H4 (cell line): ENCODE results near the gene OSBPL6. TPM values are rescaled to one million over a fixed set of nuclear protein-coding genes. Genes with fewer than 3 reads are reported as not detected.
"Not testable (repeated sequence)": the region's sequence is repeated elsewhere in the genome, so short reads cannot be mapped to it uniquely, and the experiment has no call there.

Source experiments
- DNase-seq: peaks from one replicate; pipeline ENCODE4 v3.0.0-alpha.2; 2015; ENCODE audit warnings: low spot score
- total RNA-seq: library from RNA; depleted of rRNA; stranded (reverse); fragments of >200 nt; shearing (Covaris generic); gene quantifications from 2 replicates; pipeline ENCODE4 v1.2.3, GENCODE V29; 2014

OSBPL6 gene
- total RNA-seq, 1 experiment from 2014 or later, result 10.1 TPM

DNA sequence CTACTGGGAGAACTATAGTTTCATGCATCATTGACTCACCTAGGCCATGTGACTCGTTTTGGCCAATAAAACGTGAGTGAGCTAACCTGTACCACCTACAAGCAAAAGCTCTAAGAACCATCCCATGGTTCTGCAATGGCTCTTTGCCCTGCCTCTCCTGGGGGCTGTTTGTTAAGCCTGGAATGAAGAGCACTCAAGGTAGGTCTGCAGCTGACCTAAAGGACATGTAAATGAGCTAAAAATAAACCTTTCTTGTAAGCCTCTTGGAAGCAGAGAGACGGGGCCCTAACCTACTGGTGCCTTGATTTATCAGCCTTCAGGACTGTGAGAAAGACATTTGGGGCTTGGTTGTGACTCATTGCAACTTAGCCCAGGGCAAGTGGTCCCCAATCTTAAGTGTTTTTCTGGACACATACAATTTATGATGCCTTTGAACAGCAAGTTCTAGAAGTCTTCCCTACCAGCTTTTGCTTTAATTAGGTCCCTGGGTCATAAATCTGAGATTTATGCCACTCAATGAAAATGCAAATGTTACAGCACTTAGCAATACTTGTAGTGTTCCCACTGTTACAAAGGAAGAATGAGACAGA lies 107.4 kb downstream of the OSBPL6 start:
- no peak for DNase-seq

GRCh38 chr2:178304333-178304732 lies 110.0 kb downstream of the OSBPL6 start:
- DNase-seq, result no peak

GRCh38 chr2:178306352-178307073 lies 112.2 kb downstream of the OSBPL6 start:
- DNase-seq, result peak; percentile 21

DNA sequence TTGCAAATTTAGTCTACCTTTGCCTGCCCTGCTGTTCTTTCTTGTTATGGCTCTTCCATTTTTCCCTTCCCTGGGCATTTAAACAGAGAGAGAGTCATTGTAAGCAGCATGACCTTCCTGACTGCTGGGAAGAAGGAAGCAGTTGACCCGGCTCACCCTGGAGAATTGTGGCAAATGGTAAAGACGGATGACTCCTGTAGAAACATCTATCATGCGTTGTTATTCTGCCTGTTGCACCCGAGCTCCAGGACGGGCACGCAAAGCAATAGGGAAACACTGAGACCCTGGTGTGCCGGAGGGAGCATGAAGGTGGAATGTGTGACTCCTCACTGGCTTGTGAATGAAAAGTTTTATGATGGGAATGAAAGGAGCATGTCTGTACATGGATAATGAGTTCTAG lies 113.3 kb downstream of the OSBPL6 start:
- DNase-seq, result no peak

GRCh38 chr2:178309541-178309940 lies 115.2 kb downstream of the OSBPL6 start:
- DNase-seq, result no peak

DNA sequence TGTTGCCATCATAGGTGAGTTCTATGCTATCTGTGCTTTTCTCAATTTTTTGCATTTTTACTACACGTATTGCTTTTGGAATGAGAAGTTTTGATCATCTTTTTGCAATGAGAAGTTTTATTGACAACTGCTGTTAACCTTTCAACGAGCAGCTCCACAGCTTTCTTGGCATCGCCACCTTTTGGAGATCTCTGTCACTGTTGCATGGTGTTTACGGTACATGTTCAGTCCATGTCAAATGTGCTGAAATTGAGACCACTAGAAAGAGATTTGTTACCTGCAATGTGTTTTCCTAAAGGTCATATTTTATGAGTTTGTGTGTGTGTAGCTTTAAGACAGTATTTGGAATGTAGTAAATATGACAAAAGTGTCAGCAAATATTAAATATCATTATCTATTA lies 120.8 kb downstream of the OSBPL6 start:
- no peak for DNase-seq

GRCh38 chr2:178315488-178315948 lies 121.2 kb downstream of the OSBPL6 start:
- no peak for DNase-seq

DNA sequence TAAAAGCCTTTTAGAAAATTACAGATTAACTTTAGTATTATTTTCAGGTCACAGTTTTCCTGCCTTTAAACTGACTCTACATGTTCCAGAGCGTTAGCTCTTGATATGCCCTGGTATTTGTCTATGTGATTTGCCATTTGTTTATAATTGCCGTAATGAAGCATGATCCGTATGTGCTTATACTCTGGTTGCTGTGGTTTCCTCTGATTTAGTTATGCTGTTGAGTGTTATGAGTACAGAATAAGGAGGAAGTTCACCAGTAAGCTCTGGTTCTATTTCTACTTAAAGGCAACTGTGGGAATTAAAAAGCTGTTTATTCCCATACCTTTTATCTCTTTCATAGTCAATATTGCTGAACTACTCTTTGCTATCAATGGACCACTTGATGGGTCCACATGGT lies 123.5 kb downstream of the OSBPL6 start:
- DNase-seq, result no peak

DNA sequence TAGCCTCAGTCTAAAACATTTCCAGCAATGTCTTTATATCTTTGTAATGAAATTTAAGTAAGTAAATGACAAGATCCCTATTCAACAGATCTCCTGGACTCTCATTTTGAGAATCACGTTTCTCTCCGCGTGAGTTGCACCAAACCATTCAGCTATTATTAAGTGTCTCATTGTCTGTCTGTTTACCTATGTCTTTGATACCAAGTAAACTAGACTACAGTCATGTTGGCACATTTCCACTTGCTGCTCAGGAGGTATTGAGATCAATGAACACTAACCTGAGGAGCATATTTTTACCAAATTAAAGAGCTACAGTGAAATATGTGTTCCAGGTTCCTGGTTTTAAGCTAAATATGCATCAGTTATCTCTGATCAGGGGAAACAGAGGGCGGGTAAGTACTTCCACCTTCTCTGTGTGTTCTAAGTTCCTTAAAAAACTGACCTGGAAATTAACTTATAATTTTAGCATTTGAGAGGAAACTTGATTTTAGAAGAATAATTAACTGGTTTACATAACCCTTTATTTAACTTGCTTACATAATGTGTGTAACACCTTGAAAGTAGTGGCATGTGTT lies 125.8 kb downstream of the OSBPL6 start:
- no peak for DNase-seq

GRCh38 chr2:178322068-178322467 lies 127.8 kb downstream of the OSBPL6 start:
- no peak for DNase-seq

DNA sequence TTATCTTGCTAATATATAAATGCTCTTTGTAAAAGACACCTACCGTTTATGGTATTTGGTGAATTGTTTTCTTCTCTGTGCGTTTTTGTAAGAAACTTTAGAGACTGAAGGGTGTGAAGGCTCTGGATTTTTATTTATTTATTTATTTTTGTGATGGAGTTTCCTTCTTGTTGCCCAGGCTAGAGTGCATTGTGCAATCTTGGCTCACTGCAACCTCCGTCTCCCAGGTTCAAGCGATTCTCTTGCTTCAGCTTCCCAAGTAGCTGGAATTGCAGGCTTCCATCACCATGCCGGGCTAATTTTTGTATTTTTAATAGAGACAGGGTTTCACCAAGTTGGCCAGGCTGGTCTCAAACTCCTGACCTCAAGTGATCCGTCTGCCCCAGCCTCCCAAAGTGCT lies 129.0 kb downstream of the OSBPL6 start:
- DNase-seq, result not testable (repeated sequence)

DNA sequence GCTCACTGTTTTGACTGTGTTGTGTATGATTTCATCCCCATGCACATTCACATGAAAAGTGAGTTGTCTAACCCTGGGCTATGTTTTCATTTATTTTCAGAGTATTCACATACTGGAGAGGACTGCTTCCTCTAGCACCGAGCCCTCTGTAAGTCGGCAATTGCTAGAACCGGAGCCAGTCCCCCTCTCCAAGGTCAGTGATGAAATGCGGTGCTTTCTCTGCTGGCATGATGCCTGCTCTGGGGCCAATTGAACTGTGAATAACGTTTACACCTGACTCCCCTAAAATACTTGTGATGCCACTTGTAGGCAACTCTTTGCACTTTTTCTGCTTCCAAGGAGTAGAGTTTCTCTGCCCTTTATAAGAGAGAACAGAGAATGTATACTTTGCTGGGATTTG lies 129.8 kb downstream of the OSBPL6 start:
- DNase-seq, result no peak

DNA sequence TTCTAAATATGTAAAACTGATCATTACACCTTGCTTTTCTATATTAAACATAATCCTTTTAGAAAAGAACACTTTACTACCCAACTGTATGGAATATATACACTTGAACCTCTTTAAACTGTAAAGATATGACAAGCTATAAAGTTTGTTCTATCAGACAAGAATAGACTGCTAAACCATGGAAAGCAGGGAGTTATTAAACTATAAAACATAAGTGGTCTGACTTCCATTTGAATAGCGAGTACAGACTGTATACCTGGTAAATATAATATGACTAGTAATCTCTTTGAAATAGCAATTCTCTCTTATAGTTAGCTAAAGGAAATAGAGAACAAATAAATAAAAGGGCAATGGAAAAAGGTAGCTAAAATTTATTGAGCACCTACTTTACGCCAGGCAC lies 131.0 kb downstream of the OSBPL6 start:
- DNase-seq, result no peak

DNA sequence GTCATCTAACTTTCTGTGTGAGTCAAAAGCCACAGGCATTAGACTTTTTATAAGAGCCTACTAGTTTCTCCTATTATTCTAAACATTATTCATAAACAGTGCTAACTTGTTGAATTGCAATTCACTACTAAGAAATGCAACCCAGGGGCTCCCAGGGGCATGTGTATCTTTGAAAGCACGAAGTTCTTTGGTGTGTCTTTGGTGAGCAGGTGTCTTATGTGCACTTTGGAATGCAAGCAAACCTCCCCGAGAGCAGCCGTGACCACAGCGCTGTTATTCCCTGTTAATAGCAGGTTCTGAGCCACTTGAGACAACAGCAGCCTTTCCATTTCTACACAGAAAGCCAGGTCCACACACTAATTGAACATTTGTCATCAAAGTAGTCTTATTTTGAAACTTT lies 133.2 kb downstream of the OSBPL6 start:
- no peak for DNase-seq

DNA sequence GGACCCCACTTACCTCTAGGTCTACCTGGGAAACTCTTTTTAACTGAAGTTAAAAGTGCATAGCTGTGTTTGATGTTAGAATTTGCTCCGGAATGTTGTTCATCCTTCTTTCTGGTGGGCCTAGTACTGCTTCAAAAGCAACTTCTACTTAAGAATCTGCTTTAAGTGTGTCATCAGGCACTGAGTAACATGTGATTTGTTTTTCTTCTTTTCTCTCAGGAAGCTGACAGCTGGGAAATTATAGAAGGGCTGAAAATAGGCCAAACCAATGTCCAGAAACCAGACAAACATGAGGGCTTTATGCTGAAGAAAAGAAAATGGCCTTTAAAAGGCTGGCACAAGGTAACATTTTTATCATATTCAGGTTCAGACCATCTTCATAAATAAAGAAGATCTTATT lies 133.7 kb downstream of the OSBPL6 start:
- DNase-seq, result no peak

GRCh38 chr2:178330175-178331017 lies 136.1 kb downstream of the OSBPL6 start:
- DNase-seq, result no peak

DNA sequence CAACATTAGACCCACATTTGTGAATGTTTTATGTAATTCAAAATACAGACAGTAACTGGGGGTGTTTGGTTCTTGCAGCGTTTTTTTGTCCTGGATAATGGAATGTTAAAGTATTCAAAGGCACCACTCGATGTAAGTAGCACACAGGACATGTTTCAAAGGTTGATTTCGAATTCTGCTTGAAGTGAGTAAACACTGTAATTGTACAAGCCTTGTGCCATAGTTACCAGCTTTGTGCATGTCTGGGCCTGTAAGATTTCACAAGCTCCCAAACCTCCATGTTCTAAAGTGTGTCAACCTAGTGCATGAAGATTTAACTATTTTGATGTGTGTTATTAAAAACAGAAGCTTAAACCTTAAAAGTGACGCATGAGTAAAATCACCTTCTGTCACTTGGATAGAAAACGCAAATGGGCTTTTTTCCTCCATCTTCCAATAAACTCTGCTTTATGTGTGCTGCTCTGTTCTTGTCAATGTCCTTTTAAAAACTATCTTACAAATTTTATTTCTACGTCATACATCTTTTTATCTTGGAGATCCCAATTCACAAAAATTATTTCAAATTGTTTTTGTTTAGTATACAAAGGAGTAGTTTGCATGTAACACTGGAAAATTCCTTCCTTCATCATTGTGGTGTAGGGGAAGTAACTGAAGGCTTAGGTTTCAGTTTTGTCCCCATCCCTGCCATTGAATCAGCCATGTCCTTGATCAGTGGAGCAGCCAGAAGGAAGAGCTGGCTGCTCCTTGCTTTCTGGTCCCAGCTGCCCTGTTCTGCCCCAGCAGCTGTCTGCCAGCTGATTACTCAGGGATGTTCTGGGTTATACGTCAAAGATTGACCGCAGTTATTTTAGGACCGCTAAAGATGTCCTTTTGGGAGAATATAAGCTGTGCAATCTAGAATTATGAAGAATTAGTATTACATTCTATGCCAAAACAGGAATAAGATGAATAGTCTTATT lies 137.4 kb downstream of the OSBPL6 start:
- no peak for DNase-seq

- no peak for DNase-seq
These were observed 139.5 kb downstream of the OSBPL6 start for GRCh38 chr2:178333851-178334250.

- no peak for DNase-seq
These were observed 140.9 kb downstream of the OSBPL6 start for GRCh38 chr2:178335230-178335629.

GRCh38 chr2:178344121-178344520 lies 149.8 kb downstream of the OSBPL6 start:
- no peak for DNase-seq

DNA sequence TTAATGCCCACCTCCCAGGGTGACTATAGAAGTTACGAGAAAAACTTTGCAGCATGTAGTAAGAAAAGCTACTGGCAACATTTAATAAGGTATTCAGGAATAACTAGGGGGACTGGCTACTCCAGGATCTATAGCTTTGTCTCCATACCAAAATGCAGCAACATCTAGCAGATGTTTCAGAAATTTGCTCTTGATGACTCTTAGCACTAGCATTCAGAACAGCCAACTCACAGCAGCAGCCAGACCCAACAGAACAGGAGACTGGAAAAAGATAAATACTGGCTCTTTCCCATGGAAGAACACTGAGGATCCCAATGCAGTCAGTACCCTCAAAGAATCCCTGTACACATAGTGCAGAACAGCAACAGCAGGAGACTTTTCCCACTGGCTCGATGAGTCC lies 151.6 kb downstream of the OSBPL6 start:
- DNase-seq, result no peak
